ENCODE data around the gene KRT2. TPM values are rescaled to one million over a fixed set of nuclear protein-coding genes. Genes with fewer than 3 reads are reported as not detected.

The KRT2 gene
- total RNA-seq, 4 donors from 2014 or later: 357 to 1,953 (median 1,221) TPM

- no peak for DNase-seq (ENCODE audit: low spot score in 2 of 2)
Observed at GRCh38 chr12:52600941-52601481, 51.0 kb downstream of the KRT2 start, which contains the start of gene KRT72. Gene KRT72 (minus strand): TSS chr12:52601463. CDS start chr12:52601452, 11 bp downstream.

GRCh38 chr12:52600475-52600874, 51.5 kb downstream of the KRT2 start:
- Histone ChIP-seq H3K27ac (no peak overlapping the region), H3K9me3 (no peaks in the 10 kb centered on the region), H3K4me3 (no peak overlapping the region), H3K36me3 (no peaks in the 10 kb centered on the region), H3K4me1 (peaks cover 5% of the 10 kb centered on the region), H3K27me3 (peaks cover 38% of the 10 kb centered on the region)
- 92% methylated on average over 12 of the region's 12 CpGs for WGBS
- no peak for DNase-seq (ENCODE audit: low spot score in 2 of 2)
- TF ChIP-seq POLR2A (IDR thresholded peaks at IDR 0.05) (no peak), POLR2AphosphoS5 (IDR thresholded peaks at IDR 0.05) (no peak), CTCF (IDR thresholded peaks at IDR 0.05) (no peak), EP300 (IDR thresholded peaks at IDR 0.05) (no peak)

More at GRCh38 chr12:52600941-52601481, 51.0 kb downstream of the KRT2 start, which contains the start of gene KRT72:
- WGBS: 39% methylated on average over 23 of the region's 48 CpGs
- Histone ChIP-seq H3K27me3 (peaks cover 42% of the 10 kb centered on the region), H3K27ac (no peak within 1 kb of the TSS), H3K4me1 (peaks cover 5% of the 10 kb centered on the region), H3K4me3 (no peak within 1 kb of the TSS), H3K36me3 (no peaks in the 10 kb centered on the region), H3K9me3 (no peaks in the 10 kb centered on the region)
- TF ChIP-seq POLR2AphosphoS5 (IDR thresholded peaks at IDR 0.05) (no peak), CTCF (IDR thresholded peaks at IDR 0.05) (no peak), POLR2A (IDR thresholded peaks at IDR 0.05) (no peak), EP300 (IDR thresholded peaks at IDR 0.05) (no peak)

- H3K27ac ChIP-seq: no peak overlapping the region
- peaks cover 5% of the 10 kb centered on the region for H3K4me1 ChIP-seq
- no peak for TF ChIP-seq POLR2AphosphoS5 (IDR thresholded peaks at IDR 0.05)
- no peak for TF ChIP-seq CTCF (IDR thresholded peaks at IDR 0.05)
- no peak for TF ChIP-seq POLR2A (IDR thresholded peaks at IDR 0.05)
- no peak for TF ChIP-seq EP300 (IDR thresholded peaks at IDR 0.05)
- WGBS: 84% methylated on average over 2 of the region's 2 CpGs
- H3K4me3 ChIP-seq: no peak overlapping the region
- no peak for DNase-seq (ENCODE audit: low spot score in 2 of 2)
- peaks cover 38% of the 10 kb centered on the region for H3K27me3 ChIP-seq
- no peaks in the 10 kb centered on the region for H3K9me3 ChIP-seq
- H3K36me3 ChIP-seq: no peaks in the 10 kb centered on the region
Observed at GRCh38 chr12:52600071-52600470, 51.9 kb downstream of the KRT2 start.

GRCh38 chr12:52598966-52599365, 53.0 kb downstream of the KRT2 start:
- Histone ChIP-seq H3K4me3 (no peak overlapping the region), H3K27me3 (peaks cover 38% of the 10 kb centered on the region), H3K36me3 (no peaks in the 10 kb centered on the region), H3K27ac (no peak overlapping the region), H3K4me1 (peaks cover 5% of the 10 kb centered on the region), H3K9me3 (no peaks in the 10 kb centered on the region)
- TF ChIP-seq POLR2AphosphoS5 (IDR thresholded peaks at IDR 0.05): no peak
- TF ChIP-seq CTCF (IDR thresholded peaks at IDR 0.05): no peak
- no peak for TF ChIP-seq POLR2A (IDR thresholded peaks at IDR 0.05)
- no peak for TF ChIP-seq EP300 (IDR thresholded peaks at IDR 0.05)
- 94% methylated on average over 5 of the region's 5 CpGs for WGBS
- no peak for DNase-seq (ENCODE audit: low spot score in 2 of 2)

Other genes with a start within 250 kb of the KRT2 start
- 10 to 100 TPM in 1 of 4 donors, 1 to 10 TPM in 3; 1.3 to 40.7 (median 7.6) TPM for gene KRT82, start 245.9 kb downstream of the KRT2 start, total RNA-seq
- gene KRT75, start 217.8 kb downstream of the KRT2 start, total RNA-seq: 10 to 100 TPM in 3 of 4 donors, 1 to 10 TPM in 1; 3.3 to 67.9 (median 21.2) TPM
- gene KRT6B, start 200.1 kb downstream of the KRT2 start, total RNA-seq: 100 to 1,000 TPM in 3 of 4 donors, 10 to 100 TPM in 1; 44.8 to 765 (median 249) TPM
- gene KRT6C, start 178.4 kb downstream of the KRT2 start, total RNA-seq: 10 to 100 TPM in 2 of 4 donors, 1 to 10 TPM in 1, not detected in 1; 7.8 to 23.7 (median 14.8) TPM
- gene KRT6A, start 159.0 kb downstream of the KRT2 start, total RNA-seq: 1,000 to 10,000 TPM in 1 of 4 donors, 100 to 1,000 TPM in 2, 10 to 100 TPM in 1; 57.7 to 1,258 (median 594) TPM
- gene KRT5, start 131.8 kb downstream of the KRT2 start, total RNA-seq: 1,000 to 10,000 TPM; 3,026 to 9,625 (median 8,067) TPM
- gene KRT71, start 99.1 kb downstream of the KRT2 start, total RNA-seq: 100 to 1,000 TPM in 1 of 4 donors, 10 to 100 TPM in 2, 1 to 10 TPM in 1; 5.5 to 231 (median 70.8) TPM
- 10 to 100 TPM in 3 of 4 donors, 1 to 10 TPM in 1; 2.0 to 44.4 (median 21.2) TPM for gene KRT74, start 78.4 kb downstream of the KRT2 start, total RNA-seq
- gene KRT72, start 50.7 kb downstream of the KRT2 start, total RNA-seq: 10 to 100 TPM in 1 of 4 donors, 1 to 10 TPM in 3; 2.0 to 19.2 (median 8.8) TPM
- gene KRT73, start 33.7 kb downstream of the KRT2 start, total RNA-seq: 10 to 100 TPM in 3 of 4 donors, 1 to 10 TPM in 1; 8.7 to 27.4 (median 17.5) TPM
- 1,000 to 10,000 TPM; 4,815 to 9,656 (median 5,822) TPM for gene KRT1, start 28.2 kb upstream of the KRT2 start, total RNA-seq
- gene KRT77, start 51.3 kb upstream of the KRT2 start, total RNA-seq: 100 to 1,000 TPM; 146 to 424 (median 275) TPM
- gene KRT76, start 125.1 kb upstream of the KRT2 start, total RNA-seq: not detected
- gene KRT3, start 143.9 kb upstream of the KRT2 start, total RNA-seq: not detected
- 1 to 10 TPM in 2 of 4 donors, under 1 TPM in 2; 0.32 to 1.6 (median 0.76) TPM for gene KRT4, start 161.9 kb upstream of the KRT2 start, total RNA-seq
- gene KRT79, start 182.1 kb upstream of the KRT2 start, total RNA-seq: 100 to 1,000 TPM in 3 of 4 donors, 10 to 100 TPM in 1; 48.8 to 202 (median 156) TPM
- 100 to 1,000 TPM in 1 of 4 donors, 10 to 100 TPM in 3; 48.9 to 115 (median 80.0) TPM for gene KRT78, start 196.8 kb upstream of the KRT2 start, total RNA-seq